Bronchus fibroblast of lung (primary cell): ENCODE data around the gene NXNL2. TPM values are rescaled to one million over a fixed set of nuclear protein-coding genes. Genes with fewer than 3 reads are reported as not detected.

Experiments
- total RNA-seq: library from RNA; depleted of rRNA; stranded (reverse); fragments of >200 nt; gene quantifications from 2 replicates; pipeline ENCODE4 v1.2.3, GENCODE V29; 2015

Gene NXNL2
- 1.5 and 1.8 TPM in 2 replicates for total RNA-seq

GRCh38 chr9:88534456-88535225, at the start of gene NXNL2:
TSS of gene NXNL2 (plus strand) at chr9:88535178. CDS start at chr9:88535435, 257 bp downstream.

Other genes with a start within 250 kb of the NXNL2 start
- 55.0 and 67.1 TPM in 2 replicates for gene SPIN1, start 146.7 kb upstream of the NXNL2 start, total RNA-seq